Measurements from ENCODE around the gene NR2C2.

Gene NR2C2

GRCh38 chr3:15032650-15033049, 85.3 kb downstream of the NR2C2 start:
- no peak for DNase-seq

GRCh38 chr3:15033103-15033502, 85.7 kb downstream of the NR2C2 start:
- DNase-seq: no peak

GRCh38 chr3:15038306-15038705, 90.9 kb downstream of the NR2C2 start:
- no peak for DNase-seq

GRCh38 chr3:15040844-15041243, 93.5 kb downstream of the NR2C2 start:
- no peak for DNase-seq

- DNase-seq: no peak
Observed at GRCh38 chr3:15041950-15042349, 94.6 kb downstream of the NR2C2 start.

- DNase-seq: no peak
Observed at GRCh38 chr3:15042936-15043335, 95.6 kb downstream of the NR2C2 start.

GRCh38 chr3:15043408-15044171, 96.2 kb downstream of the NR2C2 start:
- no peak for DNase-seq

GRCh38 chr3:15044326-15044725, 96.9 kb downstream of the NR2C2 start:
- DNase-seq: no peak

GRCh38 chr3:15045667-15046066, 98.3 kb downstream of the NR2C2 start:
- DNase-seq: no peak

- DNase-seq: no peak
Observed at GRCh38 chr3:15049584-15049983, 102.2 kb downstream of the NR2C2 start.

GRCh38 chr3:15050405-15051092, 103.2 kb downstream of the NR2C2 start:
- no peak for DNase-seq

GRCh38 chr3:15051531-15051930, 104.1 kb downstream of the NR2C2 start:
- no peak for DNase-seq

- peak; percentile 10 for DNase-seq
Observed at GRCh38 chr3:15052335-15053242, 105.2 kb downstream of the NR2C2 start.

GRCh38 chr3:15053541-15053940, 106.2 kb downstream of the NR2C2 start:
- DNase-seq: no peak

GRCh38 chr3:15055019-15055557, 107.7 kb downstream of the NR2C2 start:
- DNase-seq: no peak

- no peak for DNase-seq
Observed at GRCh38 chr3:15056676-15057404, 109.5 kb downstream of the NR2C2 start.

GRCh38 chr3:15060029-15060428, 112.6 kb downstream of the NR2C2 start:
- no peak for DNase-seq

- DNase-seq: no peak
Observed at GRCh38 chr3:15063238-15063637, 115.9 kb downstream of the NR2C2 start.

GRCh38 chr3:15063656-15064286, 116.4 kb downstream of the NR2C2 start:
- DNase-seq: no peak

- no peak for DNase-seq
Observed at GRCh38 chr3:15064299-15064834, 117.0 kb downstream of the NR2C2 start.

GRCh38 chr3:15064835-15065549, 117.6 kb downstream of the NR2C2 start, which contains the start of gene MRPS25:
Gene MRPS25, minus strand, starts transcription at chr3:15065315. Its CDS starts 121 bp downstream, at chr3:15065194.
- DNase-seq: peak; percentile 40
